Measurements from ENCODE around the gene SPRR1B. TPM values are rescaled to one million over a fixed set of nuclear protein-coding genes. Genes with fewer than 3 reads are reported as not detected.

Gene SPRR1B
- total RNA-seq, 1 experiment from 2014 or later, result not detected

DNA sequence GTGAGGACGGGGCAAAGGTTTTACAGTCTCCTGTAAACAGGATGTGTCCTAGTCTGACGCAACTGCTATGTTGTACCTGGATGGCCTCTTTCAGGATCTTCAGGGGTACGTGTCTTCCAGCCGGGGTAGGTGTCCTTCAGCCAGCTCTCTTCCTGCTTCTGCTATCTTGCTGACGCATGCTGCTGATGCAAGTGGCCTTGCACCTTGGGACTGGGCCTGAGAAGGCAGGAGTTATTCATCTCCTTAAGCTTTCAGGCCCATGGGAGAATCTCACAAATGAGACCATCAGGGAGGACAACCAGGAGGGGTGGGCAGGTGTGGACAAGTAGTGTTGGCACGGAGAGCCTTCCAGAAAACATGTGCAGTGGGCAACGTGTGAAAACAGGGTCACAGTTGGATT is 7.9 kb upstream of the SPRR1B start:
- 0 out of 2 replicates have a peak overlapping the region, but pooled peaks have one; percentile 30 for H2AFZ ChIP-seq (ENCODE audit: low read length)
- no peak overlapping the region for H3K9ac ChIP-seq (ENCODE audit: low read length)
- peaks cover 53% of the 10 kb centered on the region for H3K4me1 ChIP-seq (ENCODE audit: low read length)
- H3K27me3 ChIP-seq (ENCODE audit: low read length), result no peaks in the 10 kb centered on the region
- H3K9me3 ChIP-seq (ENCODE audit: low read length), result no peaks in the 10 kb centered on the region
- no peak for DNase-seq
- H3K79me2 ChIP-seq (ENCODE audit: low read length), result no peaks in the 10 kb centered on the region
- peak overlapping the region; percentile 75 for H3K27ac ChIP-seq (ENCODE audit: low read length)
- no peaks in the 10 kb centered on the region for H3K9me2 ChIP-seq (replicated peaks; ENCODE audit: insufficient read depth, low read length)
- H4K20me1 ChIP-seq (ENCODE audit: insufficient read depth, low read depth, low read length), result no peaks in the 10 kb centered on the region
- H3K36me3 ChIP-seq (ENCODE audit: insufficient read depth, low read length), result no peaks in the 10 kb centered on the region
- no peak overlapping the region for H3K4me3 ChIP-seq (ENCODE audit: low read length)
- no peak overlapping the region for H3K4me2 ChIP-seq (ENCODE audit: low read depth, low read length, poor library complexity, severe bottlenecking)

DNA sequence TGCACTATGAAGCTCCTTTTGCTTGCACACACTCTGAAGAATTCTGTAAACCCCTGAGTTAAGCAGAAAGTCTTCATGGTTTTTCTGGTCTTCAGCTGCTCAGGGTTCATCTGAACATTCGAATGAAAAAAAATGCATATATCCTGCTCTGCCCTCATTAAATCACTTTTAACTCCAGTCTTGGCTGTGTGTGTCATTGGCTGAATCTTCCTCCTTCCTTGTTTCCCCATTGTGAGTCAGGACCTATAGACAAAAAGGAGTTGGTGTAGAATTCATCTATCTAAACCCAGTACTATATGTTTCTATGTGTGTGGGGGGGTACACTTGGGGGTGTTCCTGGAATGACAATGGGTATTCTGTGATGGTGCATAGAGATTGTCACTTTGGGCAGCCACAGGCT is 6.6 kb upstream of the SPRR1B start:
- H2AFZ ChIP-seq (ENCODE audit: low read length), result no peak overlapping the region
- no peaks in the 10 kb centered on the region for H3K27me3 ChIP-seq (ENCODE audit: low read length)
- DNase-seq, result no peak
- no peak overlapping the region for H3K27ac ChIP-seq (ENCODE audit: low read length)
- H3K79me2 ChIP-seq (ENCODE audit: low read length), result no peaks in the 10 kb centered on the region
- no peaks in the 10 kb centered on the region for H4K20me1 ChIP-seq (ENCODE audit: insufficient read depth, low read depth, low read length)
- H3K4me3 ChIP-seq (ENCODE audit: low read length), result no peak overlapping the region
- no peaks in the 10 kb centered on the region for H3K9me3 ChIP-seq (ENCODE audit: low read length)
- peaks cover 53% of the 10 kb centered on the region for H3K4me1 ChIP-seq (ENCODE audit: low read length)
- no peaks in the 10 kb centered on the region for H3K36me3 ChIP-seq (ENCODE audit: insufficient read depth, low read length)
- no peak overlapping the region for H3K4me2 ChIP-seq (ENCODE audit: low read depth, low read length, poor library complexity, severe bottlenecking)
- no peak overlapping the region for H3K9ac ChIP-seq (ENCODE audit: low read length)
- no peaks in the 10 kb centered on the region for H3K9me2 ChIP-seq (replicated peaks; ENCODE audit: insufficient read depth, low read length)

DNA sequence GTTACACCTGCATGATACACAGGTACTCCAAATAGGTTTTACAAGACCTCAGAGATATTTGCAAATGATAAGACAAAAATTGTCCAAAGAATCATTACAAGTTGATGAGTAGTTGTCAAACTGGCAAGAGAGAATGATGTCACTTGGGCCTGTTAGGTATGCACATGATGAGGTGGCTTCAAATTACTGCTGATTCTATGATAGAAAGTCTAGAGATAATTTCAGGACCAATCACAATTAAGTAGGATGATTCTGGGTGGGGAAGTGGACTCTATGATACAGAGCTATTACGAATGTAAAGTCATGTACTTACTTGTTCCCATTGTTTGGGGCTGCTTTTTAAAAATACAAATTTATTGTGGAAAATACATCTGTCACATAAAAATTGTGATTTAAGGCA is 5.2 kb upstream of the SPRR1B start:
- Histone ChIP-seq H3K27me3 (ENCODE audit: low read length) (no peaks in the 10 kb centered on the region), H3K9me2 (replicated peaks; ENCODE audit: insufficient read depth, low read length) (no peaks in the 10 kb centered on the region), H3K9me3 (ENCODE audit: low read length) (no peaks in the 10 kb centered on the region), H3K4me3 (ENCODE audit: low read length) (no peak overlapping the region), H2AFZ (ENCODE audit: low read length) (no peak overlapping the region), H3K36me3 (ENCODE audit: insufficient read depth, low read length) (no peaks in the 10 kb centered on the region), H3K4me1 (ENCODE audit: low read length) (peaks cover 47% of the 10 kb centered on the region), H3K4me2 (ENCODE audit: low read depth, low read length, poor library complexity, severe bottlenecking) (no peak overlapping the region), H3K27ac (ENCODE audit: low read length) (no peak overlapping the region), H3K79me2 (ENCODE audit: low read length) (no peaks in the 10 kb centered on the region), H3K9ac (ENCODE audit: low read length) (no peak overlapping the region), H4K20me1 (ENCODE audit: insufficient read depth, low read depth, low read length) (no peaks in the 10 kb centered on the region)
- DNase-seq, result no peak

DNA sequence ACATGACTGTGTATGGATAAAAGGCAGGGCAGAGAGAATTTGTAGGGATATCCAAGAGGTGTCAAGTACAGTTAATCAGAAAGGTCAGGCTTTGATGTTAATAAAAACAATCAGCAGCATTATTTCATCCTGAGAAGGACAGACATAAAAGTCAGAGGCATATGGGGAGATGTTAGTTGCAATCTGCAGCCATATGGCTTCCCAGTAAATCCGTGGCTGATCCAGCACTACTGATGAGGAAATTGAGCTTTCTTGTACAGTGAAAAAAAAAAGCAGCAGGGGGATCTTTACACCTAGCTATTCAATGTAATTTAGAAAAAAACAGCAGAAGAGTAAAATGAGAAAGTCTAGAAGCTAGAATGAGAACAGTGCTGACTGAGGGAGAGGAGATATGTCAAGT is 2.2 kb upstream of the SPRR1B start:
- no peaks in the 10 kb centered on the region for H3K27me3 ChIP-seq (ENCODE audit: low read length)
- H4K20me1 ChIP-seq (ENCODE audit: insufficient read depth, low read depth, low read length), result no peaks in the 10 kb centered on the region
- H3K79me2 ChIP-seq (ENCODE audit: low read length), result no peaks in the 10 kb centered on the region
- H3K9me2 ChIP-seq (replicated peaks; ENCODE audit: insufficient read depth, low read length), result no peaks in the 10 kb centered on the region
- no peaks in the 10 kb centered on the region for H3K36me3 ChIP-seq (ENCODE audit: insufficient read depth, low read length)
- H3K9ac ChIP-seq (ENCODE audit: low read length), result no peak overlapping the region
- no peak overlapping the region for H2AFZ ChIP-seq (ENCODE audit: low read length)
- H3K9me3 ChIP-seq (ENCODE audit: low read length), result no peaks in the 10 kb centered on the region
- peaks cover 32% of the 10 kb centered on the region for H3K4me1 ChIP-seq (ENCODE audit: low read length)
- no peak overlapping the region for H3K27ac ChIP-seq (ENCODE audit: low read length)
- no peak for DNase-seq
- H3K4me3 ChIP-seq (ENCODE audit: low read length), result no peak overlapping the region
- no peak overlapping the region for H3K4me2 ChIP-seq (ENCODE audit: low read depth, low read length, poor library complexity, severe bottlenecking)

DNA sequence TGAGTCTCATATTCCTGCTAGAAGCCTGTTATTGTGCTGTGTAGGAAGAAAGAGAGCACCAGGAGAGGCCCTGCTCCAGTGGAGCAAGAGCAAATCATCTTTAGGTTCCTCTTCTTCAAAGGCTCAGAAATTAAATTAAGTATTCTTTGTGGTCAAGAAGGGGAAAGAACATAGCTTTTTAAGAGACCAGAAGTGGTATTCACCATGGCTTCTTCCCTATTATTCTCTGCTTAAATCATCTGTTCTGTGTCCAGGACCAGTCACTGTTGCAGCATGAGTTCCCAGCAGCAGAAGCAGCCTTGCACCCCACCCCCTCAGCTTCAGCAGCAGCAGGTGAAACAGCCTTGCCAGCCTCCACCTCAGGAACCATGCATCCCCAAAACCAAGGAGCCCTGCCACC is 1.1 kb downstream of the SPRR1B start:
- Histone ChIP-seq H2AFZ (ENCODE audit: low read length) (no peak overlapping the region), H3K4me2 (ENCODE audit: low read depth, low read length, poor library complexity, severe bottlenecking) (no peak overlapping the region), H3K36me3 (ENCODE audit: insufficient read depth, low read length) (no peaks in the 10 kb centered on the region), H3K27me3 (ENCODE audit: low read length) (no peaks in the 10 kb centered on the region), H3K9me3 (ENCODE audit: low read length) (no peaks in the 10 kb centered on the region), H3K9me2 (replicated peaks; ENCODE audit: insufficient read depth, low read length) (no peaks in the 10 kb centered on the region), H3K9ac (ENCODE audit: low read length) (no peak overlapping the region), H3K79me2 (ENCODE audit: low read length) (no peaks in the 10 kb centered on the region), H3K4me1 (ENCODE audit: low read length) (peaks cover 15% of the 10 kb centered on the region), H3K4me3 (ENCODE audit: low read length) (no peak overlapping the region), H3K27ac (ENCODE audit: low read length) (no peak overlapping the region), H4K20me1 (ENCODE audit: insufficient read depth, low read depth, low read length) (no peaks in the 10 kb centered on the region)
- DNase-seq, result no peak

DNA sequence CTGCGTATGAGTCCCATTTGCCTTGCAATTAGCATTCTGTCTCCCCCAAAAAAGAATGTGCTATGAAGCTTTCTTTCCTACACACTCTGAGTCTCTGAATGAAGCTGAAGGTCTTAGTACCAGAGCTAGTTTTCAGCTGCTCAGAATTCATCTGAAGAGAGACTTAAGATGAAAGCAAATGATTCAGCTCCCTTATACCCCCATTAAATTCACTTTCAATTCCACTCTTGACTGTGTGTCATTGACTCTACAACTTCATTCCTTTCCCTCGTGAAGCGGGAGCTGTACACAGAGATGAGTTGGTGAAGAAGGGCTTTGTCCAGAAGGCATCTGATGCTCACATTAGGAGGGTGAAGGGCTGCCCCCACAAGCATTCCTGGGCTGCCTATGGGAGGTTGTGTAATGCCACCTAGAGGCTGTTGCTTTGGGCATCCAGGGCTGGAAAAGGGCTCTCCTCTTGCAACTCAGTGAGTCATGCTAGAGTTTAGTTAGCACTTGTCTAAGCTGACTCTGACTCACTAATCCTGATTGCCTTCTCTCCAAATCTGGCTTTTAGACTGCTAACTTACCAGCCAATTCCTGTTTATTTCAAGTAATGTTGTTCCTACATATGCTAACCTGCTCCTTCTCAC is 1.8 kb downstream of the SPRR1B start:
- H2AFZ ChIP-seq (ENCODE audit: low read length), result no peak overlapping the region
- H3K79me2 ChIP-seq (ENCODE audit: low read length), result no peaks in the 10 kb centered on the region
- H3K9ac ChIP-seq (ENCODE audit: low read length), result no peak overlapping the region
- peaks cover 15% of the 10 kb centered on the region for H3K4me1 ChIP-seq (ENCODE audit: low read length)
- no peaks in the 10 kb centered on the region for H3K9me2 ChIP-seq (replicated peaks; ENCODE audit: insufficient read depth, low read length)
- no peak overlapping the region for H3K4me2 ChIP-seq (ENCODE audit: low read depth, low read length, poor library complexity, severe bottlenecking)
- H3K27me3 ChIP-seq (ENCODE audit: low read length), result no peaks in the 10 kb centered on the region
- peak; percentile 77 for DNase-seq
- no peaks in the 10 kb centered on the region for H3K36me3 ChIP-seq (ENCODE audit: insufficient read depth, low read length)
- H3K9me3 ChIP-seq (ENCODE audit: low read length), result no peaks in the 10 kb centered on the region
- no peak overlapping the region for H3K27ac ChIP-seq (ENCODE audit: low read length)
- H3K4me3 ChIP-seq (ENCODE audit: low read length), result no peak overlapping the region
- no peaks in the 10 kb centered on the region for H4K20me1 ChIP-seq (ENCODE audit: insufficient read depth, low read depth, low read length)

DNA sequence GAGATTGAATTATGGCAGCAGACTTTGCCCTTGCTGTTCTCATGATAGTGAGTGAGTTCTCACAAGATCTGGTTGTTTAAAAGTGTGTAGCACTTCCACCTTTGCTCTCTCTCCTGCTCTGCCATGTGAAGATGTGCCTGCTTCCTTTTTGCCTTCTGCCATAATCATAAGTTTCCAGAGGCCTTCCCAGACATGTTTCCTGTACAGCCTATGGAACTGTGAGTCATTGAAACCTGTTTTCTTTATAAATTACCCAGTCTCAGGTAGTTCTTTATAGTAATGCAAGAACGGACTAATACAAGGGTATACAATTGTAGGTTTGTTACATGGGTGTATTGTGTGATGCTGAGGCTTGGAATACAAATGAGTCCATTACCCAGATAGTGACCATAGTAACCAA is 4.2 kb downstream of the SPRR1B start:
- no peak overlapping the region for H3K27ac ChIP-seq (ENCODE audit: low read length)
- DNase-seq, result no peak
- no peak overlapping the region for H3K4me3 ChIP-seq (ENCODE audit: low read length)
- no peak overlapping the region for H3K9ac ChIP-seq (ENCODE audit: low read length)
- peaks cover 15% of the 10 kb centered on the region for H3K4me1 ChIP-seq (ENCODE audit: low read length)
- H3K36me3 ChIP-seq (ENCODE audit: insufficient read depth, low read length), result no peaks in the 10 kb centered on the region
- H4K20me1 ChIP-seq (ENCODE audit: insufficient read depth, low read depth, low read length), result no peaks in the 10 kb centered on the region
- no peaks in the 10 kb centered on the region for H3K79me2 ChIP-seq (ENCODE audit: low read length)
- no peaks in the 10 kb centered on the region for H3K9me3 ChIP-seq (ENCODE audit: low read length)
- peaks cover 2% of the 10 kb centered on the region; the same call in 1 of the 2 replicates for H3K27me3 ChIP-seq (ENCODE audit: low read length)
- H3K9me2 ChIP-seq (replicated peaks; ENCODE audit: insufficient read depth, low read length), result no peaks in the 10 kb centered on the region
- H3K4me2 ChIP-seq (ENCODE audit: low read depth, low read length, poor library complexity, severe bottlenecking), result no peak overlapping the region
- H2AFZ ChIP-seq (ENCODE audit: low read length), result no peak overlapping the region

DNA sequence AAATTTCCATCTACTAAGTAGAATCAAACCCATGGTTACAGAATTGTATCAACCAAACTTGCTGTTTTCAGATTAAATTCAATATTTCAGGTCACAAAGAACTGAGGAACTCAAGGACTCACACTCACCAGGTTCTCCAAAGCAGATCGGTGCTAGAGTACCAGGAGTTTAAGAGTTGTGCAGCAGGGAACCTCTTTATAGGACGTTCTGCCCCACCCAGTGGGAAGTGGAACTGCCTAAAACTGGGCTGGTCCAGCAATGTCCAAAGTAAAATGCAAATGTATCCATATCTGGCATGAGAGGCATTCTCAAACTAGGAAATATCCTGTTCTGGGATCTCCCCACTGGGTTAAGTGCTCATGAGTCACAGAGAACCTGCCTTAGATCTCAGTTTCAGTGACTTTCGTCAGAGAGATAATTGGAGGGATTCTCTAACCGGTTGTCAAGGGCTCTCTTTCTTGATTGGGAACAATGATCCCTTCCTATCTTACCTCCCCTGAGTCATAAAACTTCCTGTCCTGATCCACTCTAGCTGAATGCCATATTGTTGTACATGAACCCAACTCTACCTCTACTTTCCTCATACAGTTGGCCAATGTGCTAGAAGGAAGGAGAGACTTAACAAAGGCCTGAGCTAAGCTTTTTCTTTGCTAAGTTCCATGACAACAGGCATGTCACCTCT is 10.1 kb downstream of the SPRR1B start, which contains the start of gene SPRR2D:
Gene SPRR2D (minus strand): TSS at position 171 of the 682 bp plus-strand sequence. CDS start 774 bp downstream, outside the sequence.
- H3K9ac ChIP-seq (ENCODE audit: low read length), result no peak within 1 kb of the TSS
- no peaks in the 10 kb centered on the region for H3K9me2 ChIP-seq (replicated peaks; ENCODE audit: insufficient read depth, low read length)
- H2AFZ ChIP-seq (ENCODE audit: low read length), result no peak within 1 kb of the TSS
- H3K4me2 ChIP-seq (ENCODE audit: low read depth, low read length, poor library complexity, severe bottlenecking), result no peak within 1 kb of the TSS
- H3K79me2 ChIP-seq (ENCODE audit: low read length), result no peaks in the 10 kb centered on the region
- no peaks in the 10 kb centered on the region for H4K20me1 ChIP-seq (ENCODE audit: insufficient read depth, low read depth, low read length)
- no peaks in the 10 kb centered on the region for H3K9me3 ChIP-seq (ENCODE audit: low read length)
- H3K4me1 ChIP-seq (ENCODE audit: low read length), result no peaks in the 10 kb centered on the region
- no peak for DNase-seq
- no peak within 1 kb of the TSS for H3K4me3 ChIP-seq (ENCODE audit: low read length)
- H3K27me3 ChIP-seq (ENCODE audit: low read length), result peaks cover 2% of the 10 kb centered on the region; the same call in 1 of the 2 replicates
- no peak within 1 kb of the TSS for H3K27ac ChIP-seq (ENCODE audit: low read length)
- H3K36me3 ChIP-seq (ENCODE audit: insufficient read depth, low read length), result no peaks in the 10 kb centered on the region

All from Karpas-422 (cell line).